TTC549 (cell line): ENCODE measurements around the gene UCN2.

ENCODE experiments used
- FAIRE-seq: peaks from 2 replicates; lab custom pipeline; 2012; peaks lifted over from hg19 to GRCh38; lab: Jason Lieb, UNC

Gene UCN2

GRCh38 chr3:48591436-48591835, 27.9 kb upstream of the UCN2 start:
- no peak for FAIRE-seq

DNA sequence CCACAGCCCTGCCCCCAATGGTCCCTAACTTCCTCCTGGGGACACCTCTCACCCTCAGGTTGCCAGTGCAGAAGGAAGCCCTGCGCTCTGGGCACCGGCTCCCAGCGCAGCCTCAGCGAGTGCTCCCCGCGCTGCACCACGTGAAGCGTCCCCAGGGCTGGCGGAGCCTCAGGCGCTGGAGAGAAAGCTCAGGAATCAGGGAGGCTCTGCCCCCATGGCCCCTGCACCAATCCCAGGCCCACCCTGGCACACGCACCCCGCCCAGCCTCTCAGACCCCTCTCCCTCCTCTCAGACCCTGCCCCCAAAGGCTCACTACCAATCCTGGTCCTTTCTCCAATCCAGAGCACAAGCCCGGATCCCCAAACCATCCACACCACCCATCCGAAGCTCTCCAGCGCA, 24.6 kb upstream of the UCN2 start:
- FAIRE-seq: no peak

DNA sequence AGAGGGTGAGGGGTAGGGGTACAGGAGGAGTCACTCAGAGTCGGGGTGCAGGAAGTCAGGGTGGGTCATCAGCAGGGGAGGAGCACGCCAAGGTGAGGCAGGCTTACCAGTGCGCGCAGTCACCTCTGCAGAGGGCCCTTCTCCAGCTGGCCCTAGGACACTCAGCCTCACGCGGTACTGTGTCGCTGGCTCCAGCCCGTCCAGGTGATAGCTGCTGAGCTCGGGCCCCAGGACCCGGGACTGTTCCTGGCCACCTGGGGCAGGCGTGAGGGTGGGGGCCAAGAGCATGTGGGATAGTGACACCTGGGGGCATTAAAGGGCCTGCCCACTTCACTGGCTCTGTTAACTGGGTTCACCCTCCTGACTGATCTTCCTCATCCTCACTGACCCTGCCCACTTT, 24.1 kb upstream of the UCN2 start:
- FAIRE-seq: no peak

GRCh38 chr3:48585411-48585810, 21.8 kb upstream of the UCN2 start:
- FAIRE-seq: no peak

DNA sequence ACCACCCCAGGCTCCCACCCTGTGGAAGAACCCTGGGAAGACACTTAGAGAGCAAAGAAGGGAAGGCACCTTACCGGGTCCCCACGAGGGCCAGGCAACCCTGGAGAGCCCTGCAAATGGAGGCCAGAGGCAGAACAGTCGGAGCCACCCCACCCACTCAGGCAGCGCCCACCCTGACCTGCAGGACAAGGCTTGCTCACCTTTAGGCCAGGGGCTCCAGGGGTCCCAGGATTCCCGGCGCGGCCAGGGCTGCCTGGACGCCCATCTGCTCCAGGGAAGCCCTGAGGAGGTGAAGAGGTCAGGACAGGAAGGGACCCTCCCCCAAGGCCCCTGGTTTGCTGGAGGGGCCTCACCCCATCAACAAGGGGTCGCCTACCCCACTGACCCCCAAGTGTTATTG, 21.3 kb upstream of the UCN2 start:
- FAIRE-seq: no peak

- no peak for FAIRE-seq
Measured at GRCh38 chr3:48581621-48582481, 18.3 kb upstream of the UCN2 start.

GRCh38 chr3:48576647-48577046, 13.1 kb upstream of the UCN2 start:
- no peak for FAIRE-seq

DNA sequence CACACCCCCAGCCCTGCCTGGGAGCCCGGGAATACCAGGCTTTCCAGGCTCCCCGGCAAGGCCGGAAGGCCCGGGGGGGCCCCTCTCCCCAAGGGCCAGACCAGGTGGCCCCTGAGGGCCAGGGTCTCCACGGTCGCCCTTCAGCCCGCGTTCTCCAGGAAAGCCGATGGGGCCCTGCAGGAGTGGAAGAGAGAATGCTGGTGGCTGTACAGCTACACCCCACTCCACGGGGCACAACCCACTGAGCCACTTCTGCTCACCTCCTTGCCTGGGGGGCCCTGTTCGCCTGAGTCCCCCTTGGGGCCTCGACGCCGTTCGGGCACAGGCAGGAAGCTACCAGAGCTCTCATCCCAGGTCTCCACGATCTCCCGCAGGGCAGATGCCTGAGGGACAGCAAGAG, 11.8 kb upstream of the UCN2 start:
- FAIRE-seq: no peak

GRCh38 chr3:48573973-48574585, 10.5 kb upstream of the UCN2 start:
- no peak for FAIRE-seq

- FAIRE-seq: no peak
Measured at GRCh38 chr3:48572517-48572916, 8.9 kb upstream of the UCN2 start.

DNA sequence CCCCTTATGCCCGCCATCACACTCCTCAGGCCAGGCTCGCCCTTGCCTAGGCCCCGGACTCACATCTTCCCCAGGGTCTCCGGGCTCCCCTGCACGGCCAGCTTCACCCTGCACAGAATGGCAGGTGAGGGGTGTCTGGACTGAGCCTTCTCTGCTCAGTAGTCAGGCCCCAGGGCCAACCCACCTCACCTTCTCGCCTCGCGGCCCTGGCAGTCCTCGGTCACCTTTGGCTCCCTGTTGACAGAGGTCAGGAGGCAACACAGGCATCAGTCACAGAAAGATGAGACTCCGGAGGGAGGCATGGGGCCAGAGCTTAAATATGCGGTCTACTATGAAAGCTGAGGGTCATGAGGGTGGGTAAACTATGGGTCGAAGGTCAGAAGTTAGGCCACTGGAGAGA, 8.4 kb upstream of the UCN2 start:
- no peak for FAIRE-seq

- no peak for FAIRE-seq
Measured at GRCh38 chr3:48569808-48570450, 6.3 kb upstream of the UCN2 start.

- no peak for FAIRE-seq
Measured at GRCh38 chr3:48569400-48569799, 5.8 kb upstream of the UCN2 start.

GRCh38 chr3:48568476-48568875, 4.9 kb upstream of the UCN2 start:
- FAIRE-seq: no peak

- FAIRE-seq: no peak
Measured at GRCh38 chr3:48567500-48567899, 3.9 kb upstream of the UCN2 start.

DNA sequence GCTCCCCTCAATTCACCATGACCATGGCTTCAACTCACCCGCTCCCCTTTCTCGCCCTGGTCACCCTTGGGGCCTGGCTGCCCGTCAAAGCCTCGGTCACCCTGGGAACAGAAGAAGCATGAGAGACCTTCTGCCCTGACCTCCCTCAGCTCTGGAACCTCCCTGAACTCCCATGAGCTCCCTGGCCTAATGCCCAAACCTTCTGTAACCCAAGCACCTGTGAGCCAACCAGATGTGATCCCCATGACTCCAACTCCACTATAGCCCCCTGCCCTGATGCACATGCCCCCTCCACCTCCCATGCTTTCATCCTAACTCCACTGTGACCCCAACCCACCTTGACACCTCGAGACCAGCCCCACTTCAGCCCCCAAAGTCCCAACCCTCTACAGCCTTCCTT, 3.5 kb upstream of the UCN2 start:
- FAIRE-seq: no peak

DNA sequence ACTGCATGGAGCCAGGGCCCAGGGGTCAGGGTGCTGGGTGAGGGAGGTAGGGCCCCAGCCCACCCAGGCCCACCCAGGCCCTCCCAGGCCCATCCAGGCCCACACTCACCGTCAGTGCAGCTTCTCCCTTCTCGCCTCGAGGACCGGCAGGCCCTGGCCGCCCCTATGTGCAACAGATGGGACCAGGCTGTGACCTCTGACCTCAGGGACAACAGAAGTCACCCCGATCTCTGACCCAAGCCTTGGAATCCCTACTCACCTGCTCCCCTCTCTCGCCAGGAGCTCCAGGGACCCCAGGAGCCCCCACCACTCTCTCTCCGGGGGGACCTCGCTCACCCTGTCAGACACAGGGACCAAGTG, 2.8 kb upstream of the UCN2 start:
- no peak for FAIRE-seq

GRCh38 chr3:48565591-48566400, 2.2 kb upstream of the UCN2 start:
- FAIRE-seq: no peak

DNA sequence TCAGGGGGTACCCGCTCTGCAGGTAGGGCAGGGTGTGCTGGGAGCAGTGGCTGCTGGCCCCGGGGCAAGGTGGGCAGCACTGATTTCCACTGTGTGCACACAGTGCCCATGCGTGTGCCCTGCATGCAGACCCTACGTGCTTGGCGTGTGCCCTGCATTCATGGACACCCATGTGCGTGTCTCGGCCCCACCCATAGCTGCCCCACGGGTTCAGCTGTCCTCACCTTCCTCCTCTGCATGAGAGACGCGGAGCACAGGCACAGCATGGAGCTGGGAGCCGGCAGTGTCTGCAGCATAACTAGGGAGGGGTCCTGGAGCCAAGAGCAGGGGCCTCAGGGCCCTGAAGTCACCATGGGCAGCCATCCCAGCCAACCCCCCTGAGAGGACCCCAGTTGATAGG, 1.6 kb upstream of the UCN2 start:
- FAIRE-seq: no peak

DNA sequence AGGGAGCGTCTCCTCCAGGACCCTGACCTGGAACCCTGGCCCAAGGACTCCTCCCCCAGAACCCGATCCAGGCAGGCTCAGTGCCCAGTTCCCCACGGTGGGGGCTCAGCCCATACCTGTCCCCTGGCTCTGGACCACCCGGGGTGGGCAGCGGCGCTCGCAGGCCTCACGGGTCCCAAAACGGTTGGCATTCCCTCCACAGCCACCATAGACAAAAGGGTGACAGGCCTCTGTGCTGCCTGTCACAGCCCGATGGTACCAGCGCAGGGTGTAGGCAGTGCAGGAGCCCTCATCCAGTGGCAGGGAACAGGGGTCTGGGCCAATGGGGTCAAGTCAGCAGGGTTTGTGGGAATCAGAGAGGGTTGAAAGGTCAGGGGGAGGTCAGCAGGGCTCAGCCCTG, 1.1 kb upstream of the UCN2 start:
- FAIRE-seq: no peak

GRCh38 chr3:48564022-48564421, 441 bp upstream of the UCN2 start:
- no peak for FAIRE-seq

- FAIRE-seq: no peak
Measured at GRCh38 chr3:48562367-48563095, 1.1 kb downstream of the UCN2 start.
